GM18505 (cell line): ENCODE measurements around the gene GAS2.

ENCODE experiments used
- ATAC-seq: cut with Tn5 transposase; IDR thresholded peaks from one replicate; pipeline ENCODE4 v1.9.1; 2021; ENCODE audit not compliant: unreplicated experiment
- POLR2A ChIP-seq: IDR thresholded peaks from 4 replicates; pipeline ENCODE4 v1.6.1; 2011; ENCODE audit warnings: borderline replicate concordance; ENCODE audit not compliant: insufficient read depth, insufficient read length; ENCODE audit errors: extremely low read depth

Gene GAS2

GRCh38 chr11:22725079-22725478 lies 58.7 kb downstream of the GAS2 start:
- no peak for ATAC-seq
- no peak for TF ChIP-seq POLR2A

- ATAC-seq = no peak
- TF ChIP-seq POLR2A = no peak
Measured at GRCh38 chr11:22728600-22729389, 62.4 kb downstream of the GAS2 start.

GRCh38 chr11:22730319-22730718 lies 63.9 kb downstream of the GAS2 start:
- no peak for TF ChIP-seq POLR2A
- no peak for ATAC-seq

- ATAC-seq = no peak
- TF ChIP-seq POLR2A = no peak
Measured at GRCh38 chr11:22732588-22732987, 66.2 kb downstream of the GAS2 start.

- ATAC-seq = no peak
- no peak for TF ChIP-seq POLR2A
Measured at GRCh38 chr11:22733475-22734248, 67.3 kb downstream of the GAS2 start.

GRCh38 chr11:22734628-22735345 lies 68.4 kb downstream of the GAS2 start:
- ATAC-seq = no peak
- no peak for TF ChIP-seq POLR2A

- ATAC-seq = no peak
- TF ChIP-seq POLR2A = no peak
Measured at GRCh38 chr11:22742157-22742613, 75.8 kb downstream of the GAS2 start.

GRCh38 chr11:22749536-22749935 lies 83.1 kb downstream of the GAS2 start:
- TF ChIP-seq POLR2A = no peak
- ATAC-seq = no peak

GRCh38 chr11:22752908-22753310 lies 86.5 kb downstream of the GAS2 start:
- no peak for ATAC-seq
- no peak for TF ChIP-seq POLR2A

- TF ChIP-seq POLR2A = no peak
- ATAC-seq = no peak
Measured at GRCh38 chr11:22753416-22753815, 87.0 kb downstream of the GAS2 start.

GRCh38 chr11:22761066-22761465 lies 94.7 kb downstream of the GAS2 start:
- TF ChIP-seq POLR2A = no peak
- no peak for ATAC-seq

GRCh38 chr11:22763166-22763565 lies 96.8 kb downstream of the GAS2 start:
- no peak for TF ChIP-seq POLR2A
- no peak for ATAC-seq

GRCh38 chr11:22764735-22765134 lies 98.3 kb downstream of the GAS2 start:
- no peak for ATAC-seq
- TF ChIP-seq POLR2A = no peak
